Sigmoid colon (tissue), 7 donors: ENCODE data around the gene GPLD1. TPM values are rescaled to one million over a fixed set of nuclear protein-coding genes. Genes with fewer than 3 reads are reported as not detected.
A peak's percentile ranks its signal among the peaks of the same experiment; 100 is the strongest.

Source experiments
- DNase-seq: peaks from one replicate; pipeline ENCODE4 v3.0.0-alpha.2; 2019
- H3K27ac ChIP-seq, 4 donors: fragments of 200-600 bp; sonication (generic); one replicate each; pipeline ENCODE4 v1.5.1; 2016 to 2019; ENCODE audit warnings: mild to moderate bottlenecking in 1 of 4
- H3K27me3 ChIP-seq, 3 donors: fragments of 200-600 bp; sonication (generic); one replicate each; pipeline ENCODE4 v1.5.1; 2019; ENCODE audit warnings: mild to moderate bottlenecking in 1 of 3
- H3K36me3 ChIP-seq, 4 donors: fragments of 200-600 bp; sonication (generic); one replicate each; pipeline ENCODE4 v1.5.1; 2016 to 2019
- H3K4me1 ChIP-seq, 4 donors: fragments of 200-600 bp; sonication (generic); one replicate each; pipeline ENCODE4 v1.5.1; 2017 to 2019
- H3K4me3 ChIP-seq, 4 donors: fragments of 200-600 bp; sonication (generic); one replicate each; pipeline ENCODE4 v1.5.1; 2017 to 2019; ENCODE audit warnings: mild to moderate bottlenecking in 2 of 4, moderate library complexity in 1 of 4
- H3K9me3 ChIP-seq, 4 donors: fragments of 200-600 bp in 3 of 4; sonication (generic) in 3 of 4; one replicate each; pipeline versions ENCODE4 v1.5.1 to v1.6.1; 2013 to 2019
- EP300 ChIP-seq, 4 donors: sonication (generic); formaldehyde crosslinking; IDR thresholded peaks; one replicate each; pipeline ENCODE4 v1.6.1; 2017; ENCODE audit warnings: antibody characterized with exemption in 4 of 4
- POLR2A ChIP-seq, 2 donors: fragments of 450-650 bp; IDR thresholded peaks; one replicate each; pipeline ENCODE4 v1.6.1; 2016; ENCODE audit warnings: antibody characterized with exemption in 2 of 2, mild to moderate bottlenecking in 2 of 2, moderate library complexity in 2 of 2
- POLR2AphosphoS5 ChIP-seq, 4 donors: sonication (generic); formaldehyde crosslinking; IDR thresholded peaks; one replicate each; pipeline ENCODE4 v1.6.1; 2017; ENCODE audit warnings: antibody characterized with exemption in 4 of 4
- WGBS, 2 donors: extraction: QIAGEN DNeasy Blood & Tissue Kit; methylation state at CpG; one replicate each; pipeline ENCODE4 v1.1.7; 2013; 5-methylcytosine and 5-hydroxymethylcytosine counted together
- intact Hi-C: fragments of 100-400 bp; cut with DNase I; formaldehyde crosslinking; loops from one replicate; pipeline ENCODE4 v1.15.1; 2023
- polyA plus RNA-seq, 3 donors: library from polyadenylated mRNA; stranded (reverse); fragments of 200-250 nt; gene quantifications; one replicate each; pipeline ENCODE4 v1.2.3, GENCODE V29; 2013
- total RNA-seq, 4 donors: library from RNA; depleted of rRNA; stranded (reverse); fragments of >200 nt; gene quantifications; one replicate each; pipeline ENCODE4 v1.1.0, GENCODE V29; 2016
- TF ChIP-seq, protein P1 (sequence below), 4 experiments: fragments of 450-650 bp in 3 of 4; fragments of 200-600 bp in 1 of 4; IDR thresholded peaks; one replicate each; pipeline ENCODE4 v1.5.1; 2016 to 2019; ENCODE audit warnings: antibody characterized with exemption in 4 of 4, mild to moderate bottlenecking in 3 of 4, moderate library complexity in 2 of 4
- donor health status: healthy with polysubstance abuse.
- donor health status: Bipolar disorder and iron deficiency.
- donor health status: healthy.

The GPLD1 gene
- total and polyA plus RNA-seq, 7 donors: 0.52 to 7.2 (median 4.9) TPM; not detected in 1

DNA sequence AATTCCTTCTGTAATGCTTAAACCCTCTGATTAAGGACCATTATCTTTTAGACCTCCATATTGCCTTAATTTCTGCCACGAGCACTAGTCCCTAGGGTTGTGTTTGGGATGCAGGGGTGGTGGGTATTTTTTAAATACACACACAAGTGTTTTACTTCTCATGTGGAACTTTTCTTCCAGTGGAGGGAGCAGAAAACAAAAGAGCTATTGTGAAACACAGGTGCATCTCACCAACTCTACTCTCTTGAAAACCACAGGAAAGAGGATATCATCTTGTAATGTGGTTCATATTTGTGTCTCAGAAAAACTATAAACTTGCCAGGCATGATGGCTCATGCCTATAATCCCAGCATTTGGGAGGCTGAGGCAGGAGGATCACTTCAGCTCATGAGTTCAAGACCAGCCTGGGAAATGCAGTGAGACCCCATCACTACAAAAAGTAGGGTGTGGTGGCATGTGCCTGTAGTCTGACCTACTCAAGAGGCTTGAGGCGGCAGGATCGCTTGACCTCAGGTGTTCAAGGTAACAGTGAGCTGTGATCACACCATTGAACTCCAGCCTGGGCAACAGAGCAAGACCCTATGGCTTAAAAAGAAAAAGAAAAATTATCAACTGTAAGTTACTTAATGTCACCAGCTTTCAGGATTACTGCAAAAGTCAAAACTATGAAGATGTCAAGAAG is 49.4 kb downstream of the GPLD1 start:
- 86 to 92% methylated on average over 3 of the region's 3 CpGs for whole genome bisulfite sequencing, 2 donors
- TF ChIP-seq POLR2A (IDR thresholded peaks at IDR 0.05) (no peak), POLR2AphosphoS5 (IDR thresholded peaks at IDR 0.05) (no peak), EP300 (IDR thresholded peaks at IDR 0.05) (no peak)
- TF ChIP-seq, protein P1, sequence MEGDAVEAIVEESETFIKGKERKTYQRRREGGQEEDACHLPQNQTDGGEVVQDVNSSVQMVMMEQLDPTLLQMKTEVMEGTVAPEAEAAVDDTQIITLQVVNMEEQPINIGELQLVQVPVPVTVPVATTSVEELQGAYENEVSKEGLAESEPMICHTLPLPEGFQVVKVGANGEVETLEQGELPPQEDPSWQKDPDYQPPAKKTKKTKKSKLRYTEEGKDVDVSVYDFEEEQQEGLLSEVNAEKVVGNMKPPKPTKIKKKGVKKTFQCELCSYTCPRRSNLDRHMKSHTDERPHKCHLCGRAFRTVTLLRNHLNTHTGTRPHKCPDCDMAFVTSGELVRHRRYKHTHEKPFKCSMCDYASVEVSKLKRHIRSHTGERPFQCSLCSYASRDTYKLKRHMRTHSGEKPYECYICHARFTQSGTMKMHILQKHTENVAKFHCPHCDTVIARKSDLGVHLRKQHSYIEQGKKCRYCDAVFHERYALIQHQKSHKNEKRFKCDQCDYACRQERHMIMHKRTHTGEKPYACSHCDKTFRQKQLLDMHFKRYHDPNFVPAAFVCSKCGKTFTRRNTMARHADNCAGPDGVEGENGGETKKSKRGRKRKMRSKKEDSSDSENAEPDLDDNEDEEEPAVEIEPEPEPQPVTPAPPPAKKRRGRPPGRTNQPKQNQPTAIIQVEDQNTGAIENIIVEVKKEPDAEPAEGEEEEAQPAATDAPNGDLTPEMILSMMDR (IDR thresholded peaks at IDR 0.05): no peak
- H3K27ac ChIP-seq: no peak overlapping the region
- intact Hi-C loops: loop anchor here (10.0 kb wide), 1 partner anchor 275 kb away; the partner anchor contains the start of gene C6orf62
- H3K9me3 ChIP-seq: no peaks in the 10 kb centered on the region
- H3K27me3 ChIP-seq: no peaks in the 10 kb centered on the region
- peaks cover 0 to 19% (median 0%) of the 10 kb centered on the region in 4 donors for H3K36me3 ChIP-seq
- no peak overlapping the region for H3K4me3 ChIP-seq
- no peaks in the 10 kb centered on the region for H3K4me1 ChIP-seq
- DNase-seq: no peak

DNA sequence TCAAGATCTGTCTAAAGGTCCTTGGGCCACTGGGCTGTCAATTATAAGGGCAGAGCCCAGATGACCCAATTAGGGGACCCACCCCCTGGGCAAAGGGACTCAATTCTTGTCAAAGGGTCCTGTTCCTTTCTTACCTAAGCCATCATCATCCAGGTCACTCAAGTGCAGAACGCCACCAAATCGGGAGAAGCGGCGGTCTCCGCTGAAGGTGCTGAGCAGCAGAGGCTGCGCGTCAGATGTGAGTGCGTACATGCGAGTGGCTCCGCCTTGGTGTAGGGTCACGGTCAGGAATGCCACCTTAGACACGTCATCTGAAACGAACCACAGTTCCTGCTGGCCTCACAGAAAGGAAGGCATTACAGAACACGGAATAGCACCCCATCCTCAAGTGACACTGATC is 52.4 kb downstream of the GPLD1 start:
- Histone ChIP-seq H3K4me1 (no peaks in the 10 kb centered on the region), H3K36me3 (peaks cover 0 to 31% (median 0%) of the 10 kb centered on the region in 4 donors), H3K27me3 (no peaks in the 10 kb centered on the region), H3K9me3 (no peaks in the 10 kb centered on the region), H3K4me3 (no peak overlapping the region), H3K27ac (no peak overlapping the region)
- intact Hi-C loops: loop anchor here (10.0 kb wide), 1 partner anchor 278 kb away; the partner anchor contains the start of gene C6orf62
- TF ChIP-seq POLR2AphosphoS5 (IDR thresholded peaks at IDR 0.05) (no peak), EP300 (IDR thresholded peaks at IDR 0.05) (no peak), POLR2A (IDR thresholded peaks at IDR 0.05) (no peak)
- TF ChIP-seq, protein P1 (IDR thresholded peaks at IDR 0.05): no peak
- WGBS, 2 donors: 90 to 97% methylated on average over 14 of the region's 14 CpGs
- no peak for DNase-seq

DNA sequence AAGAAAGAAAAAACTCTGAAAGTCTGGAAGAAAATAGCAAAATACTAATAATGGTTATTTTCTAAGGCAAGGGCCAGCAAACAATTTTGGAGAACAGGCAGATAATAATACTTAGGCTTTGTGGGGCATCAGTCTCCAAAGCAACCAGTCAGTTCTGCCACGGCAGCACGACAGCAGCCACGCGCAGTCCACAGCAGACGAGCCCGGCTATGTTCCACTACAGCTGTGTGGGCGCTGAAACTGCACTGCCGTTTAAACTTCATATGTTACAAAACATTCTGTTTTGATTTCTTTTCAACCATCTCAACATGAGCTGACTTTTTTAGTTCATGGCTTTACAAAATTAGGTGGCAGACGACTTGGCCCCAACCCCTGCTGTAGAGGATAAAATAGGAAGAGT is 56.8 kb downstream of the GPLD1 start:
- 85 to 93% methylated on average over 9 of the region's 9 CpGs for WGBS, 2 donors
- TF ChIP-seq, protein P1 (IDR thresholded peaks at IDR 0.05): no peak
- TF ChIP-seq POLR2AphosphoS5 (IDR thresholded peaks at IDR 0.05) (no peak), EP300 (IDR thresholded peaks at IDR 0.05) (no peak), POLR2A (IDR thresholded peaks at IDR 0.05) (no peak)
- intact Hi-C loops: loop anchor here (5.0 to 10.0 kb wide), 2 partner anchors 90 to 282 kb away; partner anchors contain the start of gene C6orf62
- Histone ChIP-seq H3K27me3 (no peaks in the 10 kb centered on the region), H3K4me3 (no peak overlapping the region), H3K9me3 (no peaks in the 10 kb centered on the region), H3K36me3 (peaks cover 0 to 31% (median 0%) of the 10 kb centered on the region in 4 donors), H3K4me1 (peaks cover 0 to 5% (median 0%) of the 10 kb centered on the region in 4 donors), H3K27ac (no peak overlapping the region)
- no peak for DNase-seq

DNA sequence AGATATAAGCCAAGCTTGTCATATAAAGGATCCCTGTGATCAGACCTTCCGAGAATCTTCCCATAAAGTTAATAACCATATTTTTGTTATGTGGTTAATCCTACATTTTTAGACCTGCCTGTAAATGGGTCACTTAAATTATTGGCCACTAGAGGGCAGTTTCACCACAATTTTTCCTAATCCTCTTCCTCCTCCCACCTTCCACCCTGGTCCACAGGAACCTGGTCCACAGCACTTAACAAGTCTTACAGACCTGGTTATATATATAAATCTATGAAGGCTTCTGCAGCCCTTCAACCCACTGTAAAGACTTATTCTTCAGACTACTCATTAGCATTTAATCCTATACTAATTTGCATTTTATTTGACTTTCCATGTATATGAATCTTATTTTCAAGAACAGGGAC is 58.3 kb downstream of the GPLD1 start:
- no peaks in the 10 kb centered on the region for H3K9me3 ChIP-seq
- TF ChIP-seq, protein P1 (IDR thresholded peaks at IDR 0.05): peak in 3 of 4 experiments; percentile 43 to 67 (median 61)
- TF ChIP-seq POLR2AphosphoS5 (IDR thresholded peaks at IDR 0.05): no peak
- H3K27me3 ChIP-seq: no peaks in the 10 kb centered on the region
- no peak for DNase-seq
- intact Hi-C loops: loop anchor here (5.0 to 10.0 kb wide), 2 partner anchors 91 to 284 kb away; partner anchors contain the start of gene C6orf62
- H3K27ac ChIP-seq: no peak overlapping the region
- 86 to 92% methylated on average over 1 of the region's 1 CpG for WGBS, 2 donors
- peaks cover 0 to 5% (median 0%) of the 10 kb centered on the region in 4 donors for H3K4me1 ChIP-seq
- H3K36me3 ChIP-seq: peaks cover 0 to 27% (median 0%) of the 10 kb centered on the region in 4 donors
- H3K4me3 ChIP-seq: no peak overlapping the region
